Endothelial cell of umbilical vein (primary cell): ENCODE measurements around the gene SERPINB5. TPM values are rescaled to one million over a fixed set of nuclear protein-coding genes. Genes with fewer than 3 reads are reported as not detected.

ENCODE experiments used
- BruUV-seq: library from RNA; stranded (reverse); fragments of 400-500 nt; replicated peaks from 2 replicates; lab custom pipeline; 2021; lab: Mats Ljungman, UMichigan
- CTCF ChIA-PET: fragments of 300-600, 350-600 bp; sonication (Branson Sonifier 250); formaldehyde crosslinking; loops from one replicate; lab custom pipeline; 2021; ENCODE audit warnings: antibody characterized with exemption, inconsistent platforms; lab: Charles Lee
- POLR2A ChIA-PET: fragments of 300-600, 350-600 bp; sonication (Branson Sonifier 250); formaldehyde crosslinking; loops from one replicate; lab custom pipeline; 2021; ENCODE audit warnings: antibody characterized with exemption, inconsistent platforms; lab: Charles Lee
- DNase-seq: peaks from one replicate; pipeline ENCODE4 v3.0.0-alpha.2; 2011; ENCODE audit warnings: low read depth, low spot score
- FAIRE-seq: peaks from 2 replicates; lab custom pipeline; 2011; peaks lifted over from hg19 to GRCh38; lab: Jason Lieb, UNC
- H2AFZ ChIP-seq: 2 replicates; pipeline ENCODE4 v1.6.0; 2012; ENCODE audit warnings: low read depth, low read length, control low read depth, inconsistent platforms
- H3K27ac ChIP-seq: 2 replicates; pipeline ENCODE4 v1.5.1; 2011; ENCODE audit warnings: low read depth, mild to moderate bottlenecking, control low read depth, low read length, moderate library complexity; ENCODE audit not compliant: insufficient read depth
- H3K27me3 ChIP-seq, 2 experiments: 2 replicates each; pipeline versions ENCODE4 v1.6.0 to v1.6.1; 2011; ENCODE audit warnings: low read length in 2 of 2, mixed read lengths in 1 of 2; ENCODE audit not compliant: control insufficient read depth in 2 of 2, insufficient read depth in 2 of 2
- H3K36me3 ChIP-seq, 2 experiments: 2 replicates in 1 of 2; 3 replicates in 1 of 2; pipeline ENCODE4 v1.5.1; 2011; ENCODE audit warnings: low read length in 2 of 2, mild to moderate bottlenecking in 1 of 2, moderate library complexity in 1 of 2; ENCODE audit not compliant: control insufficient read depth in 2 of 2, insufficient read depth in 2 of 2; ENCODE audit errors: extremely low read depth in 1 of 2
- H3K4me1 ChIP-seq: 3 replicates; pipeline ENCODE4 v1.5.1; 2011; ENCODE audit warnings: mild to moderate bottlenecking, low read length; ENCODE audit not compliant: control insufficient read depth, insufficient read depth; ENCODE audit errors: extremely low read depth
- H3K4me2 ChIP-seq: 2 replicates; pipeline ENCODE4 v1.6.1; 2011; ENCODE audit warnings: low read length, control low read depth, mixed read lengths; ENCODE audit not compliant: insufficient read depth
- H3K4me3 ChIP-seq, 3 experiments: fragments of 200-600 bp in 1 of 3; sonication (generic), shearing (Covaris generic) in 1 of 3; replicated peaks in 1 of 3; 2 replicates each; pipeline ENCODE4 v1.5.1; 2011 to 2016; ENCODE audit warnings: control low read depth in 3 of 3, low read length in 3 of 3, mild to moderate bottlenecking in 2 of 3, inconsistent platforms in 1 of 3, low read depth in 1 of 3, moderate library complexity in 1 of 3; ENCODE audit not compliant: insufficient read depth in 1 of 3
- H3K79me2 ChIP-seq: 2 replicates; pipeline ENCODE4 v1.6.0; 2012; ENCODE audit warnings: low read length, inconsistent platforms; ENCODE audit not compliant: control insufficient read depth, insufficient read depth
- H3K9ac ChIP-seq: replicated peaks from 2 replicates; pipeline ENCODE3; 2011; ENCODE audit warnings: low read length, control low read depth; ENCODE audit not compliant: insufficient read depth; ENCODE audit errors: extremely low read depth
- H3K9me1 ChIP-seq: replicated peaks from 3 replicates; pipeline ENCODE4 v1.6.0; 2011; ENCODE audit warnings: mild to moderate bottlenecking, low read length; ENCODE audit not compliant: control insufficient read depth, insufficient read depth; ENCODE audit errors: extremely low read depth
- H3K9me3 ChIP-seq: replicated peaks from 2 replicates; pipeline ENCODE4 v1.5.1; 2012; ENCODE audit warnings: low read length, inconsistent platforms; ENCODE audit not compliant: control insufficient read depth, insufficient read depth
- H4K20me1 ChIP-seq: replicated peaks from 2 replicates; pipeline ENCODE3; 2011; ENCODE audit warnings: mild to moderate bottlenecking, low read length; ENCODE audit not compliant: control insufficient read depth, insufficient read depth; ENCODE audit errors: extremely low read depth
- EZH2 ChIP-seq: IDR thresholded peaks from 2 replicates; pipeline ENCODE4 v1.6.1; 2012; ENCODE audit warnings: borderline replicate concordance, low read depth, mild to moderate bottlenecking, moderate library complexity, low read length, inconsistent platforms; ENCODE audit not compliant: severe bottlenecking
- FOS ChIP-seq: IDR thresholded peaks from 2 replicates; pipeline ENCODE4 v1.6.1; 2011; ENCODE audit warnings: mild to moderate bottlenecking, low read length, moderate library complexity, borderline replicate concordance; ENCODE audit not compliant: insufficient read depth
- GATA2 ChIP-seq: IDR thresholded peaks from 2 replicates; pipeline ENCODE4 v1.7.0; 2011; ENCODE audit warnings: low read depth, mild to moderate bottlenecking, moderate library complexity, mixed read lengths, low read length; ENCODE audit not compliant: insufficient read length, insufficient read depth
- JUN ChIP-seq: IDR thresholded peaks from 2 replicates; pipeline ENCODE4 v1.6.1; 2011; ENCODE audit warnings: borderline replicate concordance, low read depth; ENCODE audit not compliant: insufficient read length, insufficient read depth
- MAX ChIP-seq: IDR thresholded peaks from 2 replicates; pipeline ENCODE4 v1.6.1; 2011; ENCODE audit not compliant: insufficient read depth, insufficient read length
- MYC ChIP-seq: IDR thresholded peaks from one replicate; pipeline ENCODE4 v1.6.1; 2011; ENCODE audit warnings: mild to moderate bottlenecking, low read depth, low read length
- POLR2A ChIP-seq: IDR thresholded peaks from 2 replicates; pipeline ENCODE4 v1.6.1; 2012; ENCODE audit warnings: low read depth, mild to moderate bottlenecking, control low read depth, low read length
- POLR2AphosphoS5 ChIP-seq: IDR thresholded peaks from 2 replicates; pipeline ENCODE4 v1.6.1; 2012; ENCODE audit warnings: low read depth, mild to moderate bottlenecking, control low read depth, low read length, moderate library complexity; ENCODE audit not compliant: insufficient read depth
- dilution Hi-C: fragments of 300-500 bp; cut with MboI; formaldehyde crosslinking; loops from one replicate; pipeline ENCODE4 v1.15.0; 2019; ENCODE audit warnings: low sequenced_read_pairs; ENCODE audit not compliant: extremely low pct_ligation_motif_present
- intact Hi-C: fragments of 100-400 bp; cut with micrococcal nuclease; formaldehyde crosslinking; loops from one replicate; pipeline ENCODE4 v1.10.0; 2022
- polyA plus RNA-seq, 4 experiments: library from polyadenylated mRNA; depleted of rRNA in 3 of 4; stranded (reverse) in 3 of 4; unstranded in 1 of 4; fragments of >200 nt; gene quantifications; 2 replicates each; pipeline versions ENCODE4 v1.2.1 to v1.2.3, GENCODE V29; 2011 to 2012; ENCODE audit warnings: missing spikeins in 1 of 4
- total RNA-seq: library from RNA; stranded (reverse); gene quantifications from 2 replicates; pipeline ENCODE4 v1.2.3, GENCODE V29; 2021
- TF ChIP-seq, protein P1 (sequence below), 2 donors: IDR thresholded peaks; 1 replicate in 1 of 2; 2 replicates in 1 of 2; pipeline ENCODE4 v1.5.1; 2011; ENCODE audit warnings: low read length in 2 of 2, mild to moderate bottlenecking in 2 of 2, moderate library complexity in 2 of 2, control low read depth in 1 of 2, inconsistent platforms in 1 of 2, low read depth in 1 of 2; ENCODE audit not compliant: insufficient read depth in 1 of 2; ENCODE audit errors: extremely low read depth in 1 of 2

Gene SERPINB5
- total and polyA plus RNA-seq, 2 donors (not counting 3 experiments of a cell fraction or from before 2014, with no cell fraction given) = not detected

DNA sequence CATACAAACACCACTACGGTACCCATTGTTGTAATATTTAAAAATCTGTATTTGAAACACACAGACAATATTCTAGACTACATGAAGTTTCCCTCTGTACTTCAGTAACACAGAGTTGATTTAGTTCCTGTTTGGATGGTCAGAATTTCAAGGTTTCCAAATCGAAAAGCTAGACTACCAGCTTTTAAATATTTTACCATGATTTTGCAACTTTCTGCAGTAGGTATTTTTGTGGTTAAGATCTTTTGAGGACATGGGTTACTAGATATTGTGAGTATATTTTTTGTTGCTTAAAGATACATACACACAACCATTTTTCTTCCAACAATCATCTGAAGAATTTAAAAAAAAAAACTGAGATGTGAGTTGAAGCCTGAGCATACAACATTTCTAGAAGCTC, 10.9 kb downstream of the SERPINB5 start:
- H3K4me3 ChIP-seq = no peak overlapping the region
- H3K9me3 ChIP-seq = no peaks in the 10 kb centered on the region
- no peaks in the 10 kb centered on the region for H4K20me1 ChIP-seq
- peaks cover 3 to 7% of the 10 kb centered on the region in 2 experiments for H3K27me3 ChIP-seq
- H3K9ac ChIP-seq = no peak overlapping the region
- BruUV-seq = no TSS peak
- no peak overlapping the region for H3K4me2 ChIP-seq
- H3K4me1 ChIP-seq = no peaks in the 10 kb centered on the region
- intact Hi-C loops (no loop called here), dilution Hi-C loops (no loop called here)
- CTCF ChIA-PET = interaction anchor here (1.0 kb wide), 1 partner anchor 12 kb away, joined by 3 read pairs; no protein-coding TSS in a partner anchor
- H3K9me1 ChIP-seq = no peaks in the 10 kb centered on the region
- no peak for TF ChIP-seq JUN
- TF ChIP-seq POLR2A = no peak
- TF ChIP-seq MAX = no peak
- no peak for TF ChIP-seq EZH2
- no peak for TF ChIP-seq FOS
- no peak for TF ChIP-seq GATA2
- TF ChIP-seq, protein P1, sequence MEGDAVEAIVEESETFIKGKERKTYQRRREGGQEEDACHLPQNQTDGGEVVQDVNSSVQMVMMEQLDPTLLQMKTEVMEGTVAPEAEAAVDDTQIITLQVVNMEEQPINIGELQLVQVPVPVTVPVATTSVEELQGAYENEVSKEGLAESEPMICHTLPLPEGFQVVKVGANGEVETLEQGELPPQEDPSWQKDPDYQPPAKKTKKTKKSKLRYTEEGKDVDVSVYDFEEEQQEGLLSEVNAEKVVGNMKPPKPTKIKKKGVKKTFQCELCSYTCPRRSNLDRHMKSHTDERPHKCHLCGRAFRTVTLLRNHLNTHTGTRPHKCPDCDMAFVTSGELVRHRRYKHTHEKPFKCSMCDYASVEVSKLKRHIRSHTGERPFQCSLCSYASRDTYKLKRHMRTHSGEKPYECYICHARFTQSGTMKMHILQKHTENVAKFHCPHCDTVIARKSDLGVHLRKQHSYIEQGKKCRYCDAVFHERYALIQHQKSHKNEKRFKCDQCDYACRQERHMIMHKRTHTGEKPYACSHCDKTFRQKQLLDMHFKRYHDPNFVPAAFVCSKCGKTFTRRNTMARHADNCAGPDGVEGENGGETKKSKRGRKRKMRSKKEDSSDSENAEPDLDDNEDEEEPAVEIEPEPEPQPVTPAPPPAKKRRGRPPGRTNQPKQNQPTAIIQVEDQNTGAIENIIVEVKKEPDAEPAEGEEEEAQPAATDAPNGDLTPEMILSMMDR (IDR thresholded peaks at IDR 0.05; ENCODE audit: extremely low read depth in 1 of 2, insufficient read depth in 1 of 2, low read depth in 1 of 2, low read length in 2 of 2) = no peak
- TF ChIP-seq POLR2AphosphoS5 = no peak
- no peak for TF ChIP-seq MYC
- no peak overlapping the region for H2AFZ ChIP-seq
- H3K27ac ChIP-seq = no peak overlapping the region
- no peaks in the 10 kb centered on the region for H3K36me3 ChIP-seq
- FAIRE-seq (no peak), DNase-seq (no peak)
- POLR2A ChIA-PET = no interaction called here
- H3K79me2 ChIP-seq = no peaks in the 10 kb centered on the region
